Gastrocnemius medialis (tissue), 4 donors: Measurements from ENCODE around the gene LRP11. TPM values are rescaled to one million over a fixed set of nuclear protein-coding genes. Genes with fewer than 3 reads are reported as not detected.
A peak's percentile ranks its signal among the peaks of the same experiment; 100 is the strongest.
"Not testable (repeated sequence)": the region's sequence is repeated elsewhere in the genome, so short reads cannot be mapped to it uniquely, and the experiment has no call there.

Source experiments
- ATAC-seq, 2 donors: fragments of 150-250 bp; one replicate each; pipeline ENCODE4 v1.9.1; 2016
- DNase-seq, 2 donors: peaks; one replicate each; pipeline ENCODE4 v3.0.0-alpha.2; 2019
- H3K27ac ChIP-seq, 4 donors: fragments of 200-600 bp; sonication (generic); 1 replicate in 1 of 4; 2 replicates in 3 of 4; pipeline ENCODE4 v1.5.1; 2016 to 2018; ENCODE audit warnings: mild to moderate bottlenecking in 2 of 4, moderate library complexity in 1 of 4
- H3K27me3 ChIP-seq, 3 donors: fragments of 200-600 bp; sonication (generic) in 2 of 3; 1 replicate in 1 of 3; 2 replicates in 2 of 3; pipeline versions ENCODE4 v1.5.1 to v1.6.0; 2016 to 2019; ENCODE audit warnings: mild to moderate bottlenecking in 1 of 3, moderate library complexity in 1 of 3
- H3K36me3 ChIP-seq, 2 donors: fragments of 200-600 bp; sonication (generic) in 1 of 2; one replicate each; pipeline ENCODE4 v1.5.1; 2017 to 2018
- H3K4me1 ChIP-seq, 2 donors: fragments of 200-600 bp; sonication (generic) in 1 of 2; one replicate each; pipeline ENCODE4 v1.5.1; 2016 to 2017; ENCODE audit warnings: mild to moderate bottlenecking in 2 of 2
- H3K4me3 ChIP-seq, 4 donors: fragments of 200-600 bp; sonication (generic) in 3 of 4; 1 replicate in 1 of 4; 2 replicates in 3 of 4; pipeline ENCODE4 v1.5.1; 2016 to 2019; ENCODE audit warnings: mild to moderate bottlenecking in 2 of 4
- H3K9me3 ChIP-seq, 3 donors: fragments of 200-600 bp; sonication (generic) in 2 of 3; 1 replicate in 1 of 3; 2 replicates in 2 of 3; pipeline ENCODE4 v1.5.1; 2016 to 2019
- CTCF ChIP-seq, 5 experiments: fragments of 450-650 bp in 3 of 5; fragments of 200-600 bp in 2 of 5; sonication (generic) in 2 of 5; IDR thresholded peaks in 4 of 5; conservative IDR thresholded peaks in 1 of 5; 1 replicate in 4 of 5; 2 replicates in 1 of 5; pipeline ENCODE4 v1.5.1; 2016 to 2019; ENCODE audit warnings: antibody characterized with exemption in 5 of 5, mild to moderate bottlenecking in 3 of 5, moderate library complexity in 3 of 5
- POLR2A ChIP-seq, 2 donors: fragments of 450-650 bp; IDR thresholded peaks; one replicate each; pipeline ENCODE4 v1.6.1; 2017; ENCODE audit warnings: antibody characterized with exemption in 2 of 2, mild to moderate bottlenecking in 2 of 2, moderate library complexity in 2 of 2
- in situ Hi-C, 4 donors: fragments of 200-750 bp; cut with MboI; loops; one replicate each; pipeline versions ENCODE4 v1.15.0 to v1.8.0; 2017; ENCODE audit warnings: low sequenced_read_pairs in 4 of 4
- intact Hi-C: fragments of 100-400 bp; cut with DNase I; formaldehyde crosslinking; loops from one replicate; pipeline ENCODE4 v1.15.1; 2023; ENCODE audit warnings: low total_unique reads
- total RNA-seq, 4 donors: library from RNA; depleted of rRNA; stranded (reverse); fragments of >200 nt; gene quantifications; one replicate each; pipeline versions ENCODE4 v1.1.0 to v1.2.3, GENCODE V29; 2016

LRP11 gene
- total RNA-seq, 4 donors from 2014 or later, result 5.5 to 19.8 (median 6.1) TPM

DNA sequence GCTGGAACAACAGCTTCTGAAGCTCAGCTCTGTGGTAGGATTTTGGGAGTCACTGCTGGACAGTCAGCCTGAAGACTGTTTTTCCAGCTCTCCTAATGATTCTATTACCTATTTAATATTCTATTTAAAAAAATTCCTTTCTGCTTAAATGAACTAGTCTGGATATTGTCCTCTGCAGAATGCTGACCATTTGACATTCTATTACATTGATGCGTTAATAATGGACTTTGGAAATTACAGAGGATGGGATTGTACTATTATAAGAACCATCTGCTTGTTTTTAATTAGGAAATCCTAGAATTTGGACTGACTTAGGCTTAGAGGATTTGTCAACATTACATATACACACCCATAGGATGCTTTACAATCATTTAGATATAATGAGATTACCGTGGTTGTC, 19.7 kb downstream of the LRP11 start:
- DNase-seq (no peak), ATAC-seq (no peak)
- no peak overlapping the region for H3K27ac ChIP-seq
- intact Hi-C loops, result no loop called here
- H3K36me3 ChIP-seq, result no peaks in the 10 kb centered on the region
- in situ Hi-C loops, result loop anchor here (5.0 to 25.0 kb wide), 4 partner anchors 60 to 168 kb away; partner anchors contain the start of gene RAET1G (in 2 of the 4)
- H3K4me1 ChIP-seq, result peaks cover 24 to 33% of the 10 kb centered on the region in 2 donors
- H3K4me3 ChIP-seq, result no peak overlapping the region
- no peaks in the 10 kb centered on the region for H3K9me3 ChIP-seq
- no peak for TF ChIP-seq POLR2A (IDR thresholded peaks at IDR 0.05)
- TF ChIP-seq CTCF (IDR thresholded peaks at IDR 0.05 in 4 of 5, conservative IDR thresholded peaks at IDR 0.05 in 1 of 5), result no peak
- H3K27me3 ChIP-seq, result no peaks in the 10 kb centered on the region

- in situ Hi-C loops, result loop anchor here (5.0 to 25.0 kb wide), 4 partner anchors 61 to 168 kb away; partner anchors contain the start of gene RAET1G (in 2 of the 4)
- intact Hi-C loops, H3K9me3 ChIP-seq, H3K36me3 ChIP-seq, H3K4me3 ChIP-seq, ATAC-seq, H3K27me3 ChIP-seq, H3K27ac ChIP-seq, DNase-seq: not testable (repeated sequence)
- peaks cover 24 to 33% of the 10 kb centered on the region in 2 donors for H3K4me1 ChIP-seq
Measured at GRCh38 chr6:149844036-149844435, 20.1 kb downstream of the LRP11 start.

- intact Hi-C loops (no loop called here), in situ Hi-C loops (loop anchor here (5.0 to 25.0 kb wide), 4 partner anchors 62 to 169 kb away; partner anchors contain the start of gene RAET1G (in 2 of the 4))
- Histone ChIP-seq H3K36me3 (no peaks in the 10 kb centered on the region), H3K9me3 (no peaks in the 10 kb centered on the region), H3K4me3 (no peak overlapping the region), H3K4me1 (peaks cover 24 to 33% of the 10 kb centered on the region in 2 donors), H3K27me3 (no peaks in the 10 kb centered on the region), H3K27ac (no peak overlapping the region)
- ATAC-seq, result no peak
- no peak for DNase-seq
- TF ChIP-seq POLR2A (IDR thresholded peaks at IDR 0.05) (no peak), CTCF (IDR thresholded peaks at IDR 0.05 in 4 of 5, conservative IDR thresholded peaks at IDR 0.05 in 1 of 5) (no peak)
Measured at GRCh38 chr6:149843051-149843633, 21.0 kb downstream of the LRP11 start.

DNA sequence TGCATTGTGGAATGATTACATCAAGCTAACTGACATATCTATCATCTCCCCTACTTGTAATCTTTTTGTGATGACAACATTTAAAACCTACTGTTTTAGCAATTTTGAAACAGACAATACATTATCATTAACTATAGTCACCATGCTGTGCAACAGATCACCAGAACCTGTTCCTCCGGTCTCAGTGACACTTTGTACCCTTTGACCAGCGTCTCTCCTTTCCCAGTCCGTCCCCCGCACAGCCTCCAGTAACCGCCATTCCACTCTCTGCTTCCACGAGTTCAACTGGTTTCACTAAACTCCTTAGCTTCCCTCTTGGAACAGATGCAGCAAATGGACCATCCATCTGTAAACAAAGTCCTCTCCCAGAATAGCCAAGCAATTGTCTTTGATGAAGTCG, 21.8 kb downstream of the LRP11 start:
- Histone ChIP-seq H3K4me3 (no peak overlapping the region), H3K36me3 (no peaks in the 10 kb centered on the region), H3K9me3 (no peaks in the 10 kb centered on the region), H3K27ac (no peak overlapping the region), H3K27me3 (no peaks in the 10 kb centered on the region), H3K4me1 (peaks cover 23 to 25% of the 10 kb centered on the region in 2 donors)
- DNase-seq (no peak), ATAC-seq (no peak)
- intact Hi-C loops, result no loop called here
- in situ Hi-C loops, result loop anchor here (5.0 to 25.0 kb wide), 4 partner anchors 62 to 170 kb away; partner anchors contain the start of gene RAET1G (in 2 of the 4)
- no peak for TF ChIP-seq POLR2A (IDR thresholded peaks at IDR 0.05)
- TF ChIP-seq CTCF (IDR thresholded peaks at IDR 0.05 in 4 of 5, conservative IDR thresholded peaks at IDR 0.05 in 1 of 5), result no peak

- TF ChIP-seq CTCF (IDR thresholded peaks at IDR 0.05 in 4 of 5, conservative IDR thresholded peaks at IDR 0.05 in 1 of 5) (peak; percentile 38 to 78 (median 68)), POLR2A (IDR thresholded peaks at IDR 0.05) (no peak)
- ATAC-seq (peak; percentile 87 to 94), DNase-seq (peak; percentile 68 to 81)
- peaks cover 0 to 8% of the 10 kb centered on the region in 2 donors for H3K36me3 ChIP-seq
- no peak overlapping the region for H3K4me3 ChIP-seq
- H3K9me3 ChIP-seq, result no peaks in the 10 kb centered on the region
- no peaks in the 10 kb centered on the region for H3K27me3 ChIP-seq
- intact Hi-C loops, result loop anchor here (1.0 to 2.0 kb wide), 3 partner anchors 25 to 86 kb away; no protein-coding TSS in a partner anchor
- peak overlapping the region in 1 of 4 donors; percentile 17 for H3K27ac ChIP-seq
- H3K4me1 ChIP-seq, result peaks cover 6 to 9% of the 10 kb centered on the region in 2 donors
- in situ Hi-C loops, result loop anchor here (5.0 to 25.0 kb wide), 4 partner anchors 64 to 172 kb away; partner anchors contain the start of gene RAET1G (in 2 of the 4)
Measured at GRCh38 chr6:149840345-149841075, 23.6 kb downstream of the LRP11 start.
